ENCODE data around the gene CNPY3.
"Not testable (repeated sequence)": the region's sequence is repeated elsewhere in the genome, so short reads cannot be mapped to it uniquely, and the experiment has no call there.

The CNPY3 gene

GRCh38 chr6:42916288-42916687, 13.0 kb upstream of the CNPY3 start:
- DNase-seq: no peak

DNA sequence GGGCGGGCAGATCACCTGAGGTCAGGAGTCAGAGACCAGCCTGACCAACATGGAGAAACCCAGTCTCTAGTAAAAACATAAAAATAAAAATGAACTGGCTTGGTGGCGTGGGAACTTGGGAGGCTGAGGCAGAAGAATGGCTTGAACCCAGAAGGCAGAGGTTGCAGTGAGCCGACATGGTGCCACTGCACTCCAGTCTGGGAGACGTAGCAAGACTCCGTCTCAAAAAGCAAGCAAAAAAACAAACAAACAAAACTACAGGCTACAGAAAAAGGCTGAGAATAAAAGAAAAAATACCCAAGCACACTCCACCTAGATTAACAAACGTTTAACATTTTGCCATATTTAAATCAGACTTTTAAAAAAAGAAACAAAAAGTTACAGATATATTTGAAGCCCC, 7.5 kb upstream of the CNPY3 start:
- no peak for DNase-seq

GRCh38 chr6:42923666-42924065, 5.6 kb upstream of the CNPY3 start:
- no peak for DNase-seq

DNA sequence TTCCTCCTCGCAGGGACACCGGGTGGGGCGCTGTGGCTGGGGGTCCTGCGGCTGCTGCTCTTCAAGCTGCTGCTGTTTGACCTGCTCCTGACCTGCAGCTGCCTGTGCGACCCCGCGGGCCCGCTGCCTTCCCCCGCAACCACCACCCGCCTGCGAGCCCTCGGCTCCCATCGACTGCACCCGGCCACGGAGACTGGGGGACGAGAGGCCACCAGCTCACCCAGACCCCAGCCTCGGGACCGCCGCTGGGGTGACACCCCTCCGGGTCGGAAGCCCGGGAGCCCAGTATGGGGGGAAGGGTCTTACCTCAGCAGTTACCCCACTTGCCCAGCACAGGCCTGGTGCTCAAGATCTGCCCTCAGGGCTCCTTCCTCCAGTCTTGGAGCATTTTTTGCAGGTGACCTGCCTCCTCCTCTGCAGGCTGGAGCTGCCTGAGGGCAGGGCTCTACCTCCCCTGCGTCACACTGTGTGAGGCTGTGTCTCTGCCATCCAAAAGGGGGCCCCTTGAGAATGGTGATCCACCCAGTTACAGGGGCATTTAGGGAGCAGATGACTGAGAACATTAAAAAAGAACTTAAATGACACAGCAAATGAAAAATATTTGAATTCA, 3.9 kb upstream of the CNPY3 start:
- DNase-seq: no peak

- no peak for DNase-seq
Measured at GRCh38 chr6:42929821-42930360, 611 bp downstream of the CNPY3 start.

- DNase-seq: no peak
Measured at GRCh38 chr6:42932412-42932811, 3.1 kb downstream of the CNPY3 start.

- DNase-seq: no peak
Measured at GRCh38 chr6:42933205-42933604, 3.9 kb downstream of the CNPY3 start.

DNA sequence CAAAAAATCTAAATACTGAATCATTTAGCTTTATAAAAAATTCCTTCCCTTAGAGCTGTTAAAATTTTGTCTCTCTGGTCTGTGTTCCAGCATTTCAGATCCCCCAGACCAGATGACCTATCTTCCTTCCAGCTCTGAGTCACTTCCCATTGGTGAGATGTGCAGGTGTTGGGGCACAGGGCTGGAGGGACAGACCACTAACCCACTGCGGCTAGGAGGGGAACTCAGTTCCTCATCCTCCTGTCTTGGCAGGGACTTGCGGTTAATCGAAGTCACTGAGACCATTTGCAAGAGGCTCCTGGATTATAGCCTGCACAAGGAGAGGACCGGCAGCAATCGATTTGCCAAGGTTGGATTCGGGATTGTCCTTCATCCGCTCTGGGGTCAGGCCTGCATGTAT, 6.0 kb downstream of the CNPY3 start:
- no peak for DNase-seq

DNA sequence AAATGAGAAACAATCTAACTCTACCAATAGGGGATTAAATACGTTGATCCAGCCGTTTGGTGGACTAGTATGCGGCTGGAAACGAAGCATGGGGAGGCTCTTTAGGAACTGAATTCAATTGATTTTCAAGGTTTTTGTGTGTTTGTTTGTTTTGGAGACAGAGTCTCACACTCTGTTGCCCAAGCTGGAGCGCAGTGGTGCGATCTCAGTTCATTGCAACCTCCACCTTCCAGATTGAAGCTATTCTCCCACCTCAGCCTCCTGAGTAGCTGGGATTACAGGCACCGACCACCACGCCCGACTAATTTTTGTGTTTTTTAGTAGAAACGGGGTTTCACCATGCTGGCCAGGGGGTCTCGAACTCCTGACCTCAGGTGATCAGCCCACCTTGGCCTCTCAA, 7.1 kb downstream of the CNPY3 start:
- no peak for DNase-seq

DNA sequence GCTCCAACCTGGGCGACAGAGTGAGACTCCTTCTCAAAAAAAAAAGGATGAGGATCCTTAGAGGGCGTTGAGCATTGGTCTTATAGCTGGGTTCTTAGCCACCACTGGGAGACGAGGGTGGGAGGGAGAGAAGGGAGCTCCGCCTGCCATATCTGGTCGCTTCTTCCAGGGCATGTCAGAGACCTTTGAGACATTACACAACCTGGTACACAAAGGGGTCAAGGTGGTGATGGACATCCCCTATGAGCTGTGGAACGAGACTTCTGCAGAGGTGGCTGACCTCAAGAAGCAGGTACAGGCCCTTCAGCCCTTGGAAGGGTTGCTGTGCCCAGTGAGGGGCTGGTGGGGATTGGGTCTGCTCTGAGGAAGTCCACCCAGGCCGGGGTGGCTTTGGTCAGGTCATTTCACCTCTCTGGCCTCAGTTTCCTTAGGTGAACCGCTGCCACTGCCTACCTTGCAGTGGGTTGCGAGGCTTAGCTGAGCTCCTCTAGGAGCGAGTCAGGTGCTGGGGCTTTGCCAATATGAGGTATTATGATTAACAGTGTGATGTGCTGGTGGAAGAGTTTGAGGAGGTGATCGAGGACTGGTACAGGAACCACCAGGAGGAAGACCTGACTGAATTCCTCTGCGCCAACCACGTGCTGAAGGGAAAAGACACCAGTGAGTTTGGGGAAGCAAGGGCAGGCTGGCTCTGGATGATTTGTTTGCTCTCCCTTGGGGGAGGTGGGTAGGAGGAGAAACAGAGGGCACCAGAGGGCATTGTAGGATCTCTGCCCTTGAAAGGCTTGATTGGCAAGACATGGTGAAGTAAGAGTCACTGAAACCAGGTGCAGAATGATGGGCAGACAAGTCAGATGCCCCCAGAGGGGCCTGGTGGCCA, 8.5 kb downstream of the CNPY3 start:
- DNase-seq: no peak

- DNase-seq: no peak
Measured at GRCh38 chr6:42938428-42938796, 9.1 kb downstream of the CNPY3 start.

DNA sequence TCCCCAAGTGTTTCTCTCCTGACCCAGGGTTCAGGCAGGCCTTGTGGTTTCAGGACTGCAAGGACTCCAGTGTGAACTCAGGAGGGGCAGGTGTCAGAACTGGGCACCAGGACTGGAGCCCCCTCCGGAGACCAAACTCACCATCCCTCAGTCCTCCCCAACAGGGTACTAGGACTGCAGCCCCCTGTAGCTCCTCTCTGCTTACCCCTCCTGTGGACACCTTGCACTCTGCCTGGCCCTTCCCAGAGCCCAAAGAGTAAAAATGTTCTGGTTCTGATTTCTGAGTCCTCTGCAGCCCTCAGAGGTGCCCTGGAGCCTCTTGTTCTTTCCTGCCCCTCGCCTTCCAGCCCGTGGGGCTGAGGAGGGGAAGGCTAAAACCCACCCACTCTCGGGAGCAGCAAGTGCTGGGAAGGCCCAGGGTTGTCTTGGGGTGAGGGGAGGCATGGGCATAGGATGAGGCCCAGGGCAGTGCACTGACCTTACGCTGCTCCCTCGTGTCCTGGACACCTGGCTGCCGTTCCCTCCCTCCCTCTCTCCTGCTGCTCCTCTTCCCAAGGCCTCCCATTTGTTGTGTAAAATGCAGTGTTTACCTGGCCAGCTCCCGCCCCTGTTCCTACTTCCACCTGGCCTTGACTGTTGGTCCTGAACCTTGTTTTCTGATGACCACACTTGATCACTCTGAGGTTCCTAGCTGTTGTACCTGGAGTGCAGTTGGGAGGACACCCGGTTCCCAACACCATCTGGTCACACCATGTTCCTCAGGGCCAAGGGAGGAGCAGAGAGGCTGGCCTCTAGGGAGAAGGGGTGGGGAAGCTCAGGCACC, 9.9 kb downstream of the CNPY3 start:
- no peak for DNase-seq

DNA sequence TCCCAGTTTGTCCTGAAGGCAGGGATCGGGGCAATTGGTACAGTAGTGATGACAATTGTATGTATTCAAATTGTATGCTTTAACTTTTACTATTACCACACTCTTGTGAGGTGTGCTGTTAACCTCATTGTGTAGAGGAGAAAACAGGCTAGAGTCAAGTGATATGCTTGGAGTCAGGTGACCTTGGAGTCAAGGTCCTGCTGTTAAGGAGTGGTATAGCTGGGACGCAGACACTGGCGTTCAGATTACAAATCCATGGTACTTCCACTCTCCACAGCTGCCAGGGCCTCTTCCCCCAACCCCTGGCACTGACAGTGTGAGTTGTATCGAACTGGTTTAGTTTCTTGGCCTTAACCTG, 10.5 kb downstream of the CNPY3 start:
- DNase-seq: no peak

DNA sequence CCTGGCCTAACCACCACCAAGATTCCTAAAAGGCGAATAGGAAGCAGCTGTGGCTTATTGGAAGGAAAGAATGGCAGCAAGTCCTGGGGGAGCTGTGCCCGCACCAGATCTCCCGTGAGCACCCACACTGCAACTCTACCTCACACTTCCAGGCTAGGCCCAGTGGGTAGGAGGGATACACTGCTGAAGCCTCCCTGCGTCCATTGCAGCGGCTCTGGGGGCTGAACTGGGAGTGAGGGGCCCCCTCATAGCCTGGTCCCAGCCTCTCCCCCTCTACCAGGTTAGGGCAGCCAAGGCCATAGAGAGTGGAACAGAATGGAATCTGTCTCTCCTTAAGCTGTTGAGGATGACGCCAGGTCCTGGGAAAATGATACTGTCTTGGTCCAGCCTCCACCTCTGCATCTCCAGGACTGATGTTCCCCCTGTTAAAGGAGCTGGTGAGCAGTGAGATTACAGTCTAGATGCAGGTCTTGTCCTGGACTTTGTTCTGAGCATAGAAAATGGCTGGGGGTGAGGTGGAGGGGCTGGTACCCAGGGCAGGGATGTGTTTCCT, 11.3 kb downstream of the CNPY3 start:
- no peak for DNase-seq

DNA sequence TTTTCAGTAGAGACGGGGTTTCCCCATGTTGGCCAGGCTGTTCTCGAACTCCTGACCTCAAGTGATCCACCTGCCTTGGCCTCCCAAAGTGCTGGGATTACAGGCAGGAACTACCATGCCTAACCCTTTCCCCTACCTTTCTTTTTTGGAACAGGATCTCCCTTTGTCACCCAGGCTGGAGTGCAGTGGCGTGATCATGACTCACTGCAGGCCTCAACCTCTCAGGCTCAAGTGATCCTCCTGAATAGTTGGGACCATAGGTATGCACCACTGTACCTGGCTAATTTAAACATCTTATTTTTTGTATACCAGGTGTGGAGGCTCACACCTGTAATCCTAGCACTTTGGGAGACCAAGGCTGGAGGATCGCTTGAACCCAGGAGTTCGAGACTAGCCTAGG, 12.1 kb downstream of the CNPY3 start:
- not testable (repeated sequence) for DNase-seq

GRCh38 chr6:42942444-42942843, 13.2 kb downstream of the CNPY3 start:
- DNase-seq: no peak

- DNase-seq: no peak
Measured at GRCh38 chr6:42947950-42948349, 18.7 kb downstream of the CNPY3 start.

DNA sequence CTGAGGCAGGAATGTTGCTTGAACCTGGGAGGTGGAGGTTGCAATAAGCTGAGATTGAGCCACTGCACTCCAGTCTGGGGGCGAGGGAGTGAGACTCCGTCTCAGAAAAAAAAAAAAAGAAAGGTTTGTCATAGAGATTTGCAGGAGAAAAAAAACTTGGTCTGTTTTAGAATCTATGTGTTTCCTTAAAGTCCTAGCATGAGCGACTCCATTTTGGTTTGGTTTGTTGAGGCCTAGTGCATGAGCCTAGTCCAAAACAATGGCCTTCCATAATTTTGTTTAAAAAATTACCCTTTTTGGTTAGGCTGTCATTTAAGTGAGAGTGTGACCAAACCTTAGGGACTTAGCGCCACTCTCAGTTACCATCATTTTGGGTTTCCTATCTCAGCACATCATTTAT, 23.1 kb downstream of the CNPY3 start:
- DNase-seq: no peak

GRCh38 chr6:42954405-42954804, 25.1 kb downstream of the CNPY3 start:
- not testable (repeated sequence) for DNase-seq

DNA sequence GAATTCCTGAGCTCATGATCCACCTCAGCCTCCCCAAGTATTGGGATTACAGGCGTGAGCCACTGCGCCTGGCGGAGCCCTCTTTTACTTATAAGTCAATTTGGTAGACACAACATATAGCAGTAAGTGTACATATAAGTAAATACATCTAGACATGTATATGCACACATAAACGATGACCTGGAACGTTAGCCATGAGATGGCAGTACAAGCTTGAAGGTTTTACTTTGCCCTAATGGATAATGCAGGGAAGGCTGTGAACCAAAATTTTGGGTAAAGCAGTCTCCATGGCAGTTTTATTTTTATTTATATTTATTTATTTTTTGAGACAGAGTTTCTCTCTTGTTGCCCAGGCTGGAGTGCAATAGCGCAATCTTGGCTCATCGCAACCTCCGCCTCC, 28.8 kb downstream of the CNPY3 start:
- no peak for DNase-seq

- peak; percentile 10 for DNase-seq
Measured at GRCh38 chr6:42959917-42960242, 30.6 kb downstream of the CNPY3 start.

DNA sequence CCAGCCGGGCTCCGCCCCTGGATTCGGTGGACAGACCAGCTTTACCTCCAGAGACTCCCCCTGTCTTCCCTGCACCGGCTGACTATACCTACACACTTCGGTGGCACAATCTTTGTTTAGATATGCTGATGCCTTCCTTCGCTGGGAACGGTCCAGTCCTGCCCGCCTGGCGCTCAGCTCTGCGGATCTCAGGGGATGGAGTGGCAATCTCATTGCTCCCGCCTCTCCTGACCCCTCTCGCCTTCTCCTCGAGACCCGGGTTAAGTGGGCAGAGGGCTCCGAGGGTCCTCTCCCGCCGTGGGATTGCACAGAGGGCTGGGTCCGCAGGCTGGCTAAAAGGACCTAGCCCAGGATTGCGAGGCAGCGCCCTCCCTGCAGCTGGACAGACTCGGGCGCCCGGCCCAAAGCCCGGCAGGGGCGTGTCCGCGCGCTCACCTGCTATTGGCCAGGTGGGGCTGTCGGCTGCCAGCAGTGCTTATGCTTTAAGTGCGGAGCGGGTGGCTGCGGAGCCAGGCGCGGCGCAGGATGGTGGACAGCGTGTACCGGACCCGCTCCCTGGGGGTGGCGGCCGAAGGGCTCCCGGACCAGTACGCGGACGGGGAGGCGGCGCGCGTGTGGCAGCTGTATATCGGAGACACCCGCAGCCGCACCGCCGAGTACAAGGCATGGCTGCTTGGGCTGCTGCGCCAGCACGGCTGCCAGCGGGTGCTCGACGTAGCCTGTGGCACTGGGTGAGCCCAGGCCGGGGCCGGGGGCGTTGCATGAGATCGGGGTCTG, 31.2 kb downstream of the CNPY3 start, which contains the start of gene GNMT:
Gene GNMT (plus strand): TSS at position 512 of the 777 bp plus-strand sequence. CDS start 14 bp downstream, at position 526.
- peak; percentile 55 for DNase-seq
